PC-9 (cell line): ENCODE data around the gene CFAP92. TPM values are rescaled to one million over a fixed set of nuclear protein-coding genes. Genes with fewer than 3 reads are reported as not detected.

ENCODE experiments used
- BruUV-seq: library from RNA; stranded (reverse); fragments of 400-500 nt; replicated peaks from 2 replicates; lab custom pipeline; 2021; lab: Mats Ljungman, UMichigan
- CTCF ChIA-PET: fragments of 300-600 bp; sonication (Branson Sonifier 250); formaldehyde crosslinking; loops from one replicate; lab custom pipeline; 2022; ENCODE audit warnings: antibody characterized with exemption; lab: Charles Lee
- POLR2A ChIA-PET: fragments of 300-600 bp; sonication (Branson Sonifier 250); formaldehyde crosslinking; loops from one replicate; lab custom pipeline; 2022; ENCODE audit warnings: antibody characterized with exemption; ENCODE audit not compliant: unreplicated experiment; lab: Charles Lee
- DNase-seq, 2 experiments: peaks; one replicate each; pipeline versions ENCODE4 v3.0.0 to v3.0.0-alpha.2; 2015 to 2022; ENCODE audit warnings: mixed read lengths in 1 of 2
- H2AFZ ChIP-seq: fragments of 200-600 bp; sonication (generic); 2 replicates; pipeline ENCODE4 v1.8.1; 2017; ENCODE audit warnings: antibody characterized with exemption
- H3F3A ChIP-seq: fragments of 200-600 bp; sonication (generic); 2 replicates; pipeline ENCODE4 v1.8.1; 2017; ENCODE audit warnings: antibody characterized with exemption, mild to moderate bottlenecking, low read depth; ENCODE audit not compliant: insufficient read depth
- H3K27ac ChIP-seq: fragments of 200-600 bp; sonication (generic); 2 replicates; pipeline ENCODE4 v1.6.1; 2016; ENCODE audit warnings: mixed run types
- H3K27me3 ChIP-seq: fragments of 200-600 bp; sonication (generic); 2 replicates; pipeline ENCODE4 v1.6.1; 2016; ENCODE audit warnings: low read depth, mixed run types; ENCODE audit not compliant: insufficient read depth
- H3K36me3 ChIP-seq: fragments of 200-600 bp; sonication (generic); 2 replicates; pipeline ENCODE4 v1.6.1; 2016; ENCODE audit warnings: low read depth, mixed run types
- H3K4me1 ChIP-seq: fragments of 200-600 bp; sonication (generic); replicated peaks from 2 replicates; pipeline ENCODE4 v1.6.1; 2016; ENCODE audit warnings: mixed run types; ENCODE audit not compliant: insufficient read depth
- H3K4me2 ChIP-seq: fragments of 200-600 bp; sonication (generic); 2 replicates; pipeline ENCODE4 v1.6.1; 2017; ENCODE audit warnings: mixed run types
- H3K4me3 ChIP-seq: fragments of 200-600 bp; sonication (generic); 2 replicates; pipeline ENCODE4 v1.6.1; 2016; ENCODE audit warnings: mixed run types
- H3K79me2 ChIP-seq: fragments of 200-600 bp; sonication (generic); 2 replicates; pipeline ENCODE4 v1.6.1; 2017; ENCODE audit warnings: low read depth, mixed run types
- H3K9me2 ChIP-seq: fragments of 200-600 bp; sonication (generic); 2 replicates; pipeline ENCODE4 v1.8.1; 2017; ENCODE audit warnings: mild to moderate bottlenecking; ENCODE audit not compliant: insufficient read depth
- H3K9me3 ChIP-seq: fragments of 200-600 bp; sonication (generic); 2 replicates; pipeline ENCODE4 v1.8.1; 2016; ENCODE audit warnings: low read depth; ENCODE audit not compliant: insufficient read depth
- H4K20me1 ChIP-seq: fragments of 200-600 bp; sonication (generic); 2 replicates; pipeline ENCODE4 v1.8.1; 2017; ENCODE audit not compliant: insufficient read depth
- CTCF ChIP-seq: fragments of 200-600 bp; sonication (generic); conservative IDR thresholded peaks from 2 replicates; pipeline ENCODE4 v1.6.1; 2017; ENCODE audit warnings: mixed run types, antibody characterized with exemption, mild to moderate bottlenecking, moderate library complexity
- EZH2 ChIP-seq: fragments of 200-600 bp; sonication (generic); IDR thresholded peaks from 2 replicates; pipeline ENCODE4 v1.8.0; 2017; ENCODE audit warnings: antibody characterized with exemption, low read depth
- intact Hi-C: fragments of 100-400 bp; cut with micrococcal nuclease; formaldehyde crosslinking; loops from one replicate; pipeline ENCODE4 v1.10.0; 2022; ENCODE audit not compliant: unreplicated experiment
- total RNA-seq: library from RNA; stranded (reverse); gene quantifications from 2 replicates; pipeline ENCODE4 v1.2.3, GENCODE V29; 2021

CFAP92 gene
- total RNA-seq, 1 experiment from 2014 or later, result 4.3 TPM

GRCh38 chr3:128914966-128915645 is 78.8 kb downstream of the CFAP92 start:
- POLR2A ChIA-PET, result no interaction called here
- no peaks in the 10 kb centered on the region for H3K36me3 ChIP-seq
- no peak overlapping the region for H3K4me2 ChIP-seq
- intact Hi-C loops, result no loop called here
- no peaks in the 10 kb centered on the region for H4K20me1 ChIP-seq
- H2AFZ ChIP-seq, result no peak overlapping the region
- H3K9me2 ChIP-seq, result no peaks in the 10 kb centered on the region
- no peak overlapping the region for H3K4me3 ChIP-seq
- DNase-seq, result no peak
- H3K27me3 ChIP-seq, result no peaks in the 10 kb centered on the region
- no peaks in the 10 kb centered on the region for H3K79me2 ChIP-seq
- no peaks in the 10 kb centered on the region for H3K9me3 ChIP-seq
- BruUV-seq, result no TSS peak
- no peak overlapping the region for H3K27ac ChIP-seq
- TF ChIP-seq CTCF (no peak), EZH2 (no peak)
- no peaks in the 10 kb centered on the region for H3F3A ChIP-seq
- CTCF ChIA-PET, result no interaction called here
- H3K4me1 ChIP-seq, result no peaks in the 10 kb centered on the region

- no peaks in the 10 kb centered on the region for H3K79me2 ChIP-seq
- H3K27me3 ChIP-seq, result no peaks in the 10 kb centered on the region
- POLR2A ChIA-PET, result no interaction called here
- no peaks in the 10 kb centered on the region for H3K9me3 ChIP-seq
- BruUV-seq, result no TSS peak
- TF ChIP-seq CTCF (no peak), EZH2 (no peak)
- H3K36me3 ChIP-seq, result 0 out of 2 replicates have a peak, but pooled peaks cover 4% of the 10 kb centered on the region
- no peak overlapping the region for H2AFZ ChIP-seq
- no peak overlapping the region for H3K4me2 ChIP-seq
- CTCF ChIA-PET, result no interaction called here
- H3K27ac ChIP-seq, result no peak overlapping the region
- H3K9me2 ChIP-seq, result no peaks in the 10 kb centered on the region
- no peaks in the 10 kb centered on the region for H3K4me1 ChIP-seq
- intact Hi-C loops, result no loop called here
- no peaks in the 10 kb centered on the region for H3F3A ChIP-seq
- H3K4me3 ChIP-seq, result no peak overlapping the region
- no peak for DNase-seq
- H4K20me1 ChIP-seq, result no peaks in the 10 kb centered on the region
Observed at GRCh38 chr3:128911911-128912310, 82.0 kb downstream of the CFAP92 start.

GRCh38 chr3:128910006-128910405 is 83.9 kb downstream of the CFAP92 start:
- H3K4me2 ChIP-seq, result no peak overlapping the region
- no peaks in the 10 kb centered on the region for H3K27me3 ChIP-seq
- TF ChIP-seq EZH2 (no peak), CTCF (no peak)
- no peak overlapping the region for H3K27ac ChIP-seq
- POLR2A ChIA-PET, result no interaction called here
- no TSS peak for BruUV-seq
- H3K4me1 ChIP-seq, result no peaks in the 10 kb centered on the region
- H3K79me2 ChIP-seq, result no peaks in the 10 kb centered on the region
- H3K36me3 ChIP-seq, result 0 out of 2 replicates have a peak, but pooled peaks cover 4% of the 10 kb centered on the region
- no peak for DNase-seq
- no peaks in the 10 kb centered on the region for H3K9me3 ChIP-seq
- H4K20me1 ChIP-seq, result no peaks in the 10 kb centered on the region
- no peaks in the 10 kb centered on the region for H3F3A ChIP-seq
- H3K9me2 ChIP-seq, result no peaks in the 10 kb centered on the region
- H2AFZ ChIP-seq, result no peak overlapping the region
- no peak overlapping the region for H3K4me3 ChIP-seq
- intact Hi-C loops, result no loop called here
- CTCF ChIA-PET, result no interaction called here
